ENCODE data around the gene RTKN. TPM values are rescaled to one million over a fixed set of nuclear protein-coding genes. Genes with fewer than 3 reads are reported as not detected.

The RTKN gene
- total RNA-seq, 1 experiment from 2014 or later = 94.0 TPM

DNA sequence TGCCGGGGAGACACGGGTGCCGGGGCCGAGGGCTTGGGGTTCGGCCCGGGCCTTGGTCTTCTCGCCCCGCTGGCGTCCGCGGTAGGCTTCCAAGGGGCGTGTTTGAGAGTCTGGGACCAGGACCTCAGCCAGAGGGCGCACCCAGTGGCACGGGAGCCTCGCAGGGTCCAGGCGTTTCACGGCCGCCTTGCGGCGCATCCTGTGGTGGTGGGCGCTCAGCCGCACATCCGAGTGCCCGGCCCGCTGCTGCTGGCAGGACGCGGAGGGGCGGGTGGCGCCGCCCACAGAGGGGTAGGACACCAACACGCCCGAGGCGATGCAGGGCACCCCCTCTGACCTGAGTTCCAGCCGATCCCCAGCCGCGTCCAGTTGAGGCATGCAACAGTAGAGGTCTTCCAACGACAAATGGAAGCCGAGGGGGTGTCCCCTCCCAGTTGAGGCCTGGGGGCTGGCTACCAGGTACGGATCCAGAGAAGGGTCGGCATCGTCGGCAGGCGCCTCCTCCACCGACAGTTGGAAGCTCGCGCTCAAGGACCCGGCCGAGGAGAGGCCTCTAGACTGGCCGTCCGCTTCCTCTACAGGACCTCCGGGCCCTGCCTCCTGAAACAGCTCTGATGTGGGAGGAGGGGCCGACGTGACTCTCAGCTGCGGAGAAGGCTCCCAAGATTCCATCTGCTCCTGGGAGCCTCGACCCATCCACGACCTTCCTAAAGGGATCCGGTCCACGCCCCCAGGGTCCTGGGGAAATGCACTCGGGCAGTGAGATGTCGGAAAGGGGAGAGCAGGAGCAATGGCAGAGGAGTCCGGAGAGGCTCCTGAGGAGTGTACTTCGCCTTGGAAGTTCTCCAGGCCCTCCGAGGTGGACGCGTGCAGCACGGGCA lies 26.6 kb downstream of the RTKN start:
- ATAC-seq = no peak
- Histone ChIP-seq H3K36me3 (ENCODE audit: control insufficient read depth in 1 of 2, insufficient read depth in 2 of 2, low read length in 2 of 2) (no peaks in the 10 kb centered on the region), H3K4me3 (replicated peaks in 1 of 2; ENCODE audit: low read depth in 1 of 2, low read length in 2 of 2) (no peak overlapping the region), H3K9me2 (ENCODE audit: insufficient read depth) (no peaks in the 10 kb centered on the region), H3K4me2 (ENCODE audit: low read length) (no peak overlapping the region), H3K4me1 (ENCODE audit: control insufficient read depth in 1 of 2, insufficient read depth in 2 of 2, low read length in 2 of 2) (no peaks in the 10 kb centered on the region), H2AFZ (ENCODE audit: low read depth, low read length, poor library complexity, severe bottlenecking) (no peak overlapping the region), H3K9ac (ENCODE audit: low read length) (no peak overlapping the region), H3K27me3 (ENCODE audit: insufficient read depth, low read length) (no peaks in the 10 kb centered on the region), H3K27ac (ENCODE audit: low read depth, low read length) (no peak overlapping the region), H3K9me3 (ENCODE audit: control insufficient read depth in 1 of 2, insufficient read depth in 1 of 2, low read depth in 1 of 2, low read length in 2 of 2) (no peaks in the 10 kb centered on the region), H4K20me1 (ENCODE audit: insufficient read depth) (no peaks in the 10 kb centered on the region), H3K79me2 (ENCODE audit: insufficient read depth, low read length) (no peaks in the 10 kb centered on the region)
- POLR2A ChIA-PET = no interaction called here
- RAD21 ChIA-PET (ENCODE audit: low non-redundant PET in 1 of 2, low total read pairs in 2 of 2, uncharacterized antibody in 2 of 2, unreplicated experiment in 2 of 2) = no interaction called here
- no TSS peak for BruUV-seq (replicated peaks)
- CTCF ChIA-PET = no interaction called here
- intact Hi-C loops (cut with micrococcal nuclease) = no loop called here
- DNase-seq (ENCODE audit: low read depth, low spot score) = no peak
- TF ChIP-seq ZFX (IDR thresholded peaks at IDR 0.05) (no peak), SIN3A (IDR thresholded peaks at IDR 0.05; ENCODE audit: low read depth) (no peak), CBX3 (IDR thresholded peaks at IDR 0.05; ENCODE audit: low read depth) (no peak), JUND (IDR thresholded peaks at IDR 0.05) (no peak), EZH2 (IDR thresholded peaks at IDR 0.05) (no peak), TCF7L2 (IDR thresholded peaks at IDR 0.05; ENCODE audit: borderline replicate concordance, extremely low read depth, insufficient read depth, insufficient read length) (no peak), ATF3 (IDR thresholded peaks at IDR 0.05) (no peak), ZNF274 (IDR thresholded peaks at IDR 0.05; ENCODE audit: low read depth, low read length) (no peak), RAD21 (IDR thresholded peaks at IDR 0.05; ENCODE audit: low read depth) (no peak)

DNA sequence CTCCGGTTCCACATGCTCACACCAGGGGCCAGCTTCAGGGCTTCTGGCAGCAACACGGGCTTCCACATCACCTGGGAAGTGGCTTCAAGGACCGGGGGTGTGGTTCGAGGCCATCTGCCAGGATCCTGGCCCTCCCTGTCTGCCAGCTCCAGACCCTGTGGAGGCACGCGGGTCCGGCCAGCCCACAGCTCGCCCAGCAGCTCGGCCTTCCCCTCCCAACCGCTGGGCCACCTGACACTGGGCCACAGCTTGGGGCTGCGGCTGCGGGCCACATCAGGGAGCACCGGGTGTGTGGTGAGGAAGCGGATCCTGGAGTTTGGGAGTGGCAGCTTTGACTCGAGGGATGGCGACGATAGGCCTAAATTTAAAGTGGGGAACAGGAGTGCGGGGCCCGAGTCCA lies 27.3 kb downstream of the RTKN start:
- RAD21 ChIA-PET (ENCODE audit: low non-redundant PET in 1 of 2, low total read pairs in 2 of 2, uncharacterized antibody in 2 of 2, unreplicated experiment in 2 of 2) = no interaction called here
- no TSS peak for BruUV-seq (replicated peaks)

More for the DNA sequence above, 27.3 kb downstream of the RTKN start:
- H4K20me1 ChIP-seq (ENCODE audit: insufficient read depth) = no peaks in the 10 kb centered on the region
- H3K4me3 ChIP-seq (replicated peaks in 1 of 2; ENCODE audit: low read depth in 1 of 2, low read length in 2 of 2) = no peak overlapping the region
- no peaks in the 10 kb centered on the region for H3K4me1 ChIP-seq (ENCODE audit: control insufficient read depth in 1 of 2, insufficient read depth in 2 of 2, low read length in 2 of 2)
- no peak for DNase-seq (ENCODE audit: low read depth, low spot score)
- no peaks in the 10 kb centered on the region for H3K9me2 ChIP-seq (ENCODE audit: insufficient read depth)
- no peaks in the 10 kb centered on the region for H3K36me3 ChIP-seq (ENCODE audit: control insufficient read depth in 1 of 2, insufficient read depth in 2 of 2, low read length in 2 of 2)
- intact Hi-C loops (cut with micrococcal nuclease) = no loop called here
- no peak overlapping the region for H3K27ac ChIP-seq (ENCODE audit: low read depth, low read length)
- H3K4me2 ChIP-seq (ENCODE audit: low read length) = no peak overlapping the region
- no peaks in the 10 kb centered on the region for H3K27me3 ChIP-seq (ENCODE audit: insufficient read depth, low read length)
- ChIA-PET POLR2A (no interaction called here), CTCF (no interaction called here)
- H3K79me2 ChIP-seq (ENCODE audit: insufficient read depth, low read length) = no peaks in the 10 kb centered on the region
- H2AFZ ChIP-seq (ENCODE audit: low read depth, low read length, poor library complexity, severe bottlenecking) = no peak overlapping the region
- no peak overlapping the region for H3K9ac ChIP-seq (ENCODE audit: low read length)
- no peaks in the 10 kb centered on the region for H3K9me3 ChIP-seq (ENCODE audit: control insufficient read depth in 1 of 2, insufficient read depth in 1 of 2, low read depth in 1 of 2, low read length in 2 of 2)
- no peak for ATAC-seq
- TF ChIP-seq SP1 (IDR thresholded peaks at IDR 0.05; ENCODE audit: low read depth) (no peak), EZH2 (IDR thresholded peaks at IDR 0.05) (no peak), ELF1 (IDR thresholded peaks at IDR 0.05; ENCODE audit: borderline replicate concordance, low read depth) (no peak), ZFX (IDR thresholded peaks at IDR 0.05) (no peak), SRF (IDR thresholded peaks at IDR 0.05; ENCODE audit: low read depth) (no peak), YY1 (IDR thresholded peaks at IDR 0.05; ENCODE audit: extremely low read depth, insufficient replicate concordance, low read depth, low read length) (no peak), CBX3 (IDR thresholded peaks at IDR 0.05; ENCODE audit: low read depth) (no peak), SIN3A (IDR thresholded peaks at IDR 0.05; ENCODE audit: low read depth) (no peak)
- TF ChIP-seq, protein P1, sequence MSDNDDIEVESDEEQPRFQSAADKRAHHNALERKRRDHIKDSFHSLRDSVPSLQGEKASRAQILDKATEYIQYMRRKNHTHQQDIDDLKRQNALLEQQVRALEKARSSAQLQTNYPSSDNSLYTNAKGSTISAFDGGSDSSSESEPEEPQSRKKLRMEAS (IDR thresholded peaks at IDR 0.05) = no peak
